T-helper 1 cell treated with Interleukin-12 subunit alpha and Interleukin-12 subunit beta and Interleukin-4 antibody, amounts not matched to agents 30 ng/mL and 1 ng/mL, for 36 hours (primary cell): ENCODE results near the gene HOXC6. TPM values are rescaled to one million over a fixed set of nuclear protein-coding genes. Genes with fewer than 3 reads are reported as not detected.

Source experiments
- intact Hi-C: fragments of 100-400 bp; cut with micrococcal nuclease; formaldehyde crosslinking; loops from one replicate; pipeline ENCODE4 v1.15.1; 2024
- total RNA-seq: library from RNA; stranded (reverse); gene quantifications from 2 replicates; pipeline ENCODE4 v1.2.3, GENCODE V29; 2022

HOXC6 gene
- total RNA-seq, 1 donor from 2014 or later: not detected

- intact Hi-C loops: loop anchor here (5.0 kb wide), 1 partner anchor 35 kb away; no protein-coding TSS in a partner anchor
Measured at GRCh38 chr12:54011665-54012532, 16.3 kb upstream of the HOXC6 start.

- intact Hi-C loops: loop anchor here (5.0 kb wide), 1 partner anchor 36 kb away; no protein-coding TSS in a partner anchor
Measured at GRCh38 chr12:54012631-54013409, 15.4 kb upstream of the HOXC6 start.

- intact Hi-C loops: loop anchor here (5.0 kb wide), 1 partner anchor 37 kb away; no protein-coding TSS in a partner anchor
Measured at GRCh38 chr12:54014377-54015017, 13.7 kb upstream of the HOXC6 start.

- intact Hi-C loops: no loop called here
Measured at GRCh38 chr12:54015018-54015931, 13.0 kb upstream of the HOXC6 start.

GRCh38 chr12:54016051-54016450 is 12.2 kb upstream of the HOXC6 start:
- intact Hi-C loops: no loop called here

- intact Hi-C loops: no loop called here
Measured at GRCh38 chr12:54016478-54016964, 11.7 kb upstream of the HOXC6 start.

GRCh38 chr12:54017027-54017788 is 11.0 kb upstream of the HOXC6 start:
- intact Hi-C loops: loop anchor here (1.0 kb wide), 2 partner anchors 10 to 174 kb away; no protein-coding TSS in a partner anchor

DNA sequence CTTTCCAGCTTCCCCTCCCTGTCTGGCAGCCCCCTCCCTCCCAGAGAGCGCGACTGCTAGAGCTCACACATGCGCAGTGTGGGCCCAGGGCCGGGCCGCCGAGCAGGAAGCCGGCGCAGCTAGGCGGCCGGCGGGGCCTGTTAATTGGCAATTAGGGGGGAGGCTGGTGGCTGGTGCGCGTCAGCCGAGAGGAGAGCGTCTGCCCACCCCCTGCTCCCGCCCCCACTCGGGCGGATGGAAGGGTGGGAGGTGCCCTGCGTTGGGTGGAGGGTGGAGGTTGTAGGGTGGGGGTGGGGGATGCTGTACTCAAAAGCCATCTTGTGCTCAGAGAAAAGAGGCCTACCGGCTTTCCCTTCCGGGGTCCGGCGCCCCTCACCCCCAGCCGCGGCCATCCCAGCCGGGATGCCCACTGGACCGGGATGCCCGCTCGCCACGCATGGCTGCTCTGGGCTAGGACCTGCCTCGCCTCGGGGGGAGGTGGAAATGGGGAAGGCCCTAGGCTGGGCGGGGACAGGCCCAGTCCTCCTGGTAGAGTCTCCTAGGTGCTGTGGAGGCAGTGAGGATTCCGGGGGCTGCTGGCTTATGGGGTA is 10.3 kb upstream of the HOXC6 start:
- intact Hi-C loops: loop anchor here (1.0 to 2.0 kb wide), 4 partner anchors 9 to 173 kb away; partner anchors contain the start of gene HOXC5

GRCh38 chr12:54018468-54018984 is 9.7 kb upstream of the HOXC6 start:
- intact Hi-C loops: loop anchor here (1.0 to 2.0 kb wide), 2 partner anchors 12 to 14 kb away; partner anchors contain the start of gene HOXC5

- intact Hi-C loops: loop anchor here (2.0 kb wide), 1 partner anchor 14 kb away; the partner anchor contains the start of gene HOXC5
Measured at GRCh38 chr12:54019091-54019811, 9.0 kb upstream of the HOXC6 start.

GRCh38 chr12:54019924-54020590 is 8.2 kb upstream of the HOXC6 start:
- intact Hi-C loops: loop anchor here (2.0 kb wide), 1 partner anchor 13 kb away; the partner anchor contains the start of gene HOXC5

DNA sequence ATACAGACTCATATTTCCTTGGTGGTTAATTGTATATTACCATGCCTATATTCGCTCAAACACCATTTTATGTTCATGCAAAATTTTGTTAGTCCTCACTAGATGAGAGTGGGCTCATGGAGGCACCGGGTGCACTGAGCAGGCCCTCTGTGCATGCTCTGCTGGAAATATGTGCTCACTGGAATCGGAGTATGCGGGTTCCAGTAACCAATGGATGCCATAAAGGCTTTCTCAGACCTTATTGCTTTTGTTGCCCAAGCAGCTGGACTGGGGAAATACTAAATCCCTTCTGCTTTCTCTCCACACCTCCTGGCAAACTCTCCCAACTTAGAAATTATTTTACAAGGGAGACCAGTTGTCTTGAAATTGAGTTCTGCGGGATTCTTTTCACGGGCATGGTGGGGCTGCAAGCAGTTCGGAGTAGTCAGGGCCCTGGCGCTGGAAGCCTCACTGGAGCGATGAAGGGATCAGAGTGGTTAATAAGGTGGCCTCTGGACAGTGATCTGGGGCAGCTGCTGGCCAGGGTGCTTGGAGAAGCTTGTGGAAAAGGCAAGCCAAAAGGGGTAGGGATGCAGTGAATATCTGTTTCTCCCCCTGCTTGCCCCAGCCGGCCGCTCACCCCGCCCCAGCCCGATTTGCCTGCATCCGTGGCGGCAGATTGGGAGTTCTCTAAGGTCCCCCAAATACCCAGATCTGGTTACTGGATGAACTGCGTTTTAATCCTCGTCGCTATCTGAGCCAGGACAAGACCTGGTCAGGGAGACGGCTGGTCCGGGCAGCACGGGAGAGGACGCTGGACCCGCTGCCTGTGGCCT is 7.4 kb upstream of the HOXC6 start:
- intact Hi-C loops: no loop called here

DNA sequence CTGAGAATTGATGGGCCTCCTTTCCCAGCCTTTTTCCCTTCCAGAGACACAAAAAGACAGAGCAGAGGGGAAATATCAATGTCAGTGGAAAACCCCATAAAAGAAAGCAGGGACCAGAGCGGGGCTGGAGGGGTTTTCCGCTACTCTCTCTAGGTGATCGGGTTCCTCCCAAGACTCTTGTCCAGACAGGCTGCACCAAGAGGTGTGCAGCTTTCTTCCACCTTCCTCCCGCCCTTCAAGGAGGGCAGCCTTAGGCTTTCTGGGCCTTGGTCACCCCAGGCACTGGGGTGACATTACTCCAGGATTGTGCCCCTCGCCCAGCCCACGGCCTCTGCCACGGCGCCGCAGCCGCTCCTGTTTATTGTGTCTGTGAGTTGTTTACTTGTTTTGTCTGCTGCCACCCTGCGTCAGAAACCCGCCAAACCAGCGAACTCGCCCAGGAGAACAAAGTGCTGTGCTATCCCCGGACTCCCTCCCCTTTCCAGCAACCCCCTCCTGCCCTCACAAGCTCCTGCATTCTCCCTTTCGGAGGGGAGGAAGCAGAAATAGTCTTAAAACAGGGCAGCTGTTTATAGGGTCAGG is 6.7 kb upstream of the HOXC6 start:
- intact Hi-C loops: no loop called here

- intact Hi-C loops: no loop called here
Measured at GRCh38 chr12:54022960-54023884, 5.0 kb upstream of the HOXC6 start.

DNA sequence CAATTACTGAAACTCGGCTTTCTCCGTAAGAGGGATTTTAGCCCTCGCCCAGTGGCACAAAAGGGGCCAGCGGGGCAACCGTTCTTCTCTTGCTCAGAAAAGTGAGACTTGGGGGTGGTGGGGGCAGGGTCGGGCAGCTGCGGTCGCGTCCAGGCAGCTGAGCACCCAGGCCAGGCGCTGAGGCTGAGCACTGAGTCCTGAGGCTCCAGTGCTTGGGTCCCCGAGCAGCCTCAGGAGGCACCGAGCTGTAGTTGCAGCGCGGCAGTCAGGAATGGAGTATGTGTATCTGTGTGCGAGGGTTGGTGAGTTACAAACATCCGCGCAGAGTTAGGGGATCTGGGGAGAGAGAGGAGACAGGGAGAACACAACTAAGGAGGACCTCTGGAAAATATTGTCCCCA is 4.1 kb upstream of the HOXC6 start:
- intact Hi-C loops: no loop called here
